Measurements from ENCODE around the gene TAF11. TPM values are rescaled to one million over a fixed set of nuclear protein-coding genes. Genes with fewer than 3 reads are reported as not detected.

TAF11 gene
- total and polyA plus RNA-seq, 4 experiments from 2014 or later = 16.5 to 26.1 (median 22.5) TPM

- Mint-ChIP-seq H3K27ac (no peak overlapping the region), H3K4me1 (peaks cover 0 to 4% (median under 1%) of the 10 kb centered on the region in 4 donors), H3K9me3 (no peaks in the 10 kb centered on the region), H3K4me3 (no peak overlapping the region), H3K36me3 (peaks cover 38 to 48% of the 10 kb centered on the region in 2 donors), H3K27me3 (no peaks in the 10 kb centered on the region)
- ChIA-PET CTCF (ENCODE audit: partially characterized antibody) (no interaction called here), POLR2A (ENCODE audit: partially characterized antibody) (no interaction called here)
- DNase-seq = no peak
- Histone ChIP-seq H3K9me3 (ENCODE audit: control insufficient read depth in 1 of 2, low read length in 2 of 2) (no peaks in the 10 kb centered on the region), H3K27ac (ENCODE audit: low read depth, low read length) (no peak overlapping the region), H3K27me3 (ENCODE audit: insufficient read depth, low read length) (no peaks in the 10 kb centered on the region), H3K4me1 (ENCODE audit: insufficient read depth, low read length) (no peaks in the 10 kb centered on the region), H3K36me3 (ENCODE audit: insufficient read depth, low read length) (peaks cover 10% of the 10 kb centered on the region), H3K4me3 (ENCODE audit: low read length in 2 of 2) (no peak overlapping the region)
- intact Hi-C loops (cut with micrococcal nuclease) = no loop called here
These were observed 52.9 kb downstream of the TAF11 start for GRCh38 chr6:34834789-34835518.

DNA sequence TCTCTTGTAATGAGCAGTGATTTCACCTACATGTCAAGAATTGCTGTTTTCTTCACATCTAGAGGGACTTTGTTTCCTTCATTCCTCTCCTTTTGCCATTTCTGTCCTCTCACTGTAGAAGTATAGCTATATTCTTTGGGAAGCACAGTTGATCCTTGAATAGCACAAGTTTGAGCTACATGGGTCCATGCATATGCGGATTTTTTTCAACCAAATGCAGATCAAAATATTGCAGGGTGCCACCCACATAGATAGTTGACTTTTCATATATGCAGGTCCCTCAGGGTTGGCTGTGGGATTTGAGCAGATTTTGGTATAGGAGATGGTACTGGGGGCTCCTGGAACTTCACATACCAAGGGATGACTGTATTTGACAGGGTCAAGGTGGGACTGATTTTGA lies 54.9 kb downstream of the TAF11 start:
- intact Hi-C loops (cut with micrococcal nuclease) = no loop called here
- no peaks in the 10 kb centered on the region for H3K9me3 ChIP-seq (ENCODE audit: control insufficient read depth in 1 of 2, low read length in 2 of 2)
- Mint-ChIP-seq H3K36me3 (peaks cover 37 to 52% of the 10 kb centered on the region in 2 donors), H3K9me3 (no peaks in the 10 kb centered on the region), H3K4me1 (no peaks in the 10 kb centered on the region), H3K27ac (no peak overlapping the region), H3K4me3 (no peak overlapping the region), H3K27me3 (no peaks in the 10 kb centered on the region)
- DNase-seq = no peak
- H3K4me1 ChIP-seq (ENCODE audit: insufficient read depth, low read length) = no peaks in the 10 kb centered on the region
- peaks cover 16% of the 10 kb centered on the region for H3K36me3 ChIP-seq (ENCODE audit: insufficient read depth, low read length)
- ChIA-PET POLR2A (ENCODE audit: partially characterized antibody) (no interaction called here), CTCF (ENCODE audit: partially characterized antibody) (interaction anchor here (1.3 kb wide), 1 partner anchor 13 kb away, joined by 3 read pairs; no protein-coding TSS in a partner anchor)
- no peak overlapping the region for H3K4me3 ChIP-seq (ENCODE audit: low read length in 2 of 2)
- H3K27me3 ChIP-seq (ENCODE audit: insufficient read depth, low read length) = no peaks in the 10 kb centered on the region
- no peak overlapping the region for H3K27ac ChIP-seq (ENCODE audit: low read depth, low read length)

- no peak overlapping the region for H3K4me3 Mint-ChIP-seq
- CTCF ChIA-PET (ENCODE audit: partially characterized antibody) = no interaction called here
- H3K27me3 ChIP-seq (ENCODE audit: insufficient read depth, low read length) = no peaks in the 10 kb centered on the region
- no peaks in the 10 kb centered on the region for H3K4me1 Mint-ChIP-seq
- no peaks in the 10 kb centered on the region for H3K9me3 Mint-ChIP-seq
- no peaks in the 10 kb centered on the region for H3K9me3 ChIP-seq (ENCODE audit: control insufficient read depth in 1 of 2, low read length in 2 of 2)
- no peak overlapping the region for H3K4me3 ChIP-seq (ENCODE audit: low read length in 2 of 2)
- DNase-seq = no peak
- no peaks in the 10 kb centered on the region for H3K27me3 Mint-ChIP-seq
- no peak overlapping the region for H3K27ac ChIP-seq (ENCODE audit: low read depth, low read length)
- intact Hi-C loops (cut with micrococcal nuclease) = no loop called here
- peak overlapping the region in 1 of 7 donors; percentile 22 for H3K27ac Mint-ChIP-seq
- H3K36me3 Mint-ChIP-seq = peaks cover 15 to 37% of the 10 kb centered on the region in 2 donors
- POLR2A ChIA-PET (ENCODE audit: partially characterized antibody) = no interaction called here
- H3K36me3 ChIP-seq (ENCODE audit: insufficient read depth, low read length) = peaks cover 6% of the 10 kb centered on the region
- H3K4me1 ChIP-seq (ENCODE audit: insufficient read depth, low read length) = no peaks in the 10 kb centered on the region
These were observed 58.7 kb downstream of the TAF11 start for GRCh38 chr6:34829137-34829536.

Other genes starting within 250 kb of the TAF11 start
- 10 to 100 TPM; 68.6 to 70.7 TPM for gene ILRUN, start 191.3 kb downstream of the TAF11 start, total RNA-seq
- 10 to 100 TPM; 14.8 to 15.1 TPM for gene ILRUN, start 191.3 kb downstream of the TAF11 start, polyA plus RNA-seq
- gene SNRPC, start 130.5 kb downstream of the TAF11 start, total RNA-seq = 10 to 100 TPM; 39.4 to 49.9 TPM
- gene SNRPC, start 130.5 kb downstream of the TAF11 start, polyA plus RNA-seq = 100 to 1,000 TPM; 252 to 312 TPM
- gene BLTP3A, start 96.0 kb downstream of the TAF11 start, total RNA-seq = 10 to 100 TPM; 11.5 to 12.0 TPM
- 1 to 10 TPM in 1 of 2 donors, under 1 TPM in 1; 0.11 to 1.0 TPM for gene BLTP3A, start 96.0 kb downstream of the TAF11 start, polyA plus RNA-seq
- gene ANKS1A, start 1.2 kb upstream of the TAF11 start, total RNA-seq = 10 to 100 TPM; 13.7 to 15.6 TPM
- gene ANKS1A, start 1.2 kb upstream of the TAF11 start, polyA plus RNA-seq = 1 to 10 TPM; 1.2 to 5.2 TPM